Cardiac muscle cell (in vitro differentiated cells and primary cell): ENCODE data around the gene VPS13C. TPM values are rescaled to one million over a fixed set of nuclear protein-coding genes. Genes with fewer than 3 reads are reported as not detected.

Experiments used
- DNase-seq, 2 donors: peaks; one replicate each; pipeline versions ENCODE4 v3.0.0 to v3.0.0-alpha.2; 2010 to 2017; ENCODE audit warnings: low read depth in 1 of 2, low spot score in 1 of 2
- H3K27ac ChIP-seq: fragments of 200-600 bp; sonication (generic); 2 replicates; pipeline ENCODE4 v1.5.1; 2016
- H3K27me3 ChIP-seq: fragments of 200-600 bp; sonication (generic); 2 replicates; pipeline ENCODE4 v1.6.0; 2016; ENCODE audit warnings: control low read depth
- H3K36me3 ChIP-seq: fragments of 200-600 bp; sonication (generic); 2 replicates; pipeline ENCODE4 v1.5.1; 2016; ENCODE audit warnings: control low read depth
- H3K4me1 ChIP-seq: fragments of 200-600 bp; sonication (generic); 2 replicates; pipeline ENCODE4 v1.8.1; 2017; ENCODE audit warnings: low read depth, mild to moderate bottlenecking, mixed run types
- H3K4me3 ChIP-seq: fragments of 200-600 bp; sonication (generic); 2 replicates; pipeline ENCODE4 v1.5.1; 2016; ENCODE audit warnings: mild to moderate bottlenecking
- H3K9me3 ChIP-seq: fragments of 200-600 bp; sonication (generic); 2 replicates; pipeline ENCODE4 v1.5.1; 2017; ENCODE audit warnings: low read depth, mild to moderate bottlenecking, control low read depth
- polyA plus RNA-seq: library from polyadenylated mRNA; unstranded; fragments of >200 nt; fragmentation: Nextera tagmentation; extraction: Ambion mirVana; gene quantifications from 2 replicates; pipeline ENCODE4 v1.2.1, GENCODE V29; 2016
- total RNA-seq: library from RNA; depleted of rRNA; stranded (reverse); fragments of >200 nt; gene quantifications from 2 replicates; pipeline ENCODE4 v1.2.3, GENCODE V29; 2016
- TF ChIP-seq, protein P1 (sequence below): IDR thresholded peaks from 2 replicates; pipeline ENCODE4 v1.5.1; 2012; ENCODE audit warnings: low read depth, mild to moderate bottlenecking, low read length

The VPS13C gene
- total and polyA plus RNA-seq, 2 experiments from 2014 or later: 4.5 to 31.8 TPM

DNA sequence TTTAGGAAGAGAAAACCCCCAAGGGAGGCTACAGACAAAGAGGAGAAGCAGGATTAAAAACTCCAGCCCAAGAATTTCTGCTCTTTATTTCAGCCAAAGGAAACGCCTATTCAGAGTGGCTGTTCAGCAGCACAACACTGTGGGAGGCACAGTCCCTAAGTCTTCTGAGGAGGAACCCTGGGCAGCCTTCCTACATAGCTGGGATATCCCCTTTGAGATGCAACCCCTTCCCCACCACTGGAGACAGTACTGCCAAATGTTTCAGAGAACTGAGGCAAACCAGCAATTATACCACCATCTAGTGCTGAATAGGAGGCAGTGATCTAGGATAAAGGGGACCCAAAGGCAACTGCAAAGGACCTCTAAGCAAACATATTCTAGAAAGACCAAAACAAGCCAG is 168.1 kb downstream of the VPS13C start:
- H3K9me3 ChIP-seq: no peaks in the 10 kb centered on the region
- H3K4me3 ChIP-seq: no peak overlapping the region
- no peaks in the 10 kb centered on the region for H3K27me3 ChIP-seq
- no peak overlapping the region for H3K27ac ChIP-seq
- TF ChIP-seq, protein P1, sequence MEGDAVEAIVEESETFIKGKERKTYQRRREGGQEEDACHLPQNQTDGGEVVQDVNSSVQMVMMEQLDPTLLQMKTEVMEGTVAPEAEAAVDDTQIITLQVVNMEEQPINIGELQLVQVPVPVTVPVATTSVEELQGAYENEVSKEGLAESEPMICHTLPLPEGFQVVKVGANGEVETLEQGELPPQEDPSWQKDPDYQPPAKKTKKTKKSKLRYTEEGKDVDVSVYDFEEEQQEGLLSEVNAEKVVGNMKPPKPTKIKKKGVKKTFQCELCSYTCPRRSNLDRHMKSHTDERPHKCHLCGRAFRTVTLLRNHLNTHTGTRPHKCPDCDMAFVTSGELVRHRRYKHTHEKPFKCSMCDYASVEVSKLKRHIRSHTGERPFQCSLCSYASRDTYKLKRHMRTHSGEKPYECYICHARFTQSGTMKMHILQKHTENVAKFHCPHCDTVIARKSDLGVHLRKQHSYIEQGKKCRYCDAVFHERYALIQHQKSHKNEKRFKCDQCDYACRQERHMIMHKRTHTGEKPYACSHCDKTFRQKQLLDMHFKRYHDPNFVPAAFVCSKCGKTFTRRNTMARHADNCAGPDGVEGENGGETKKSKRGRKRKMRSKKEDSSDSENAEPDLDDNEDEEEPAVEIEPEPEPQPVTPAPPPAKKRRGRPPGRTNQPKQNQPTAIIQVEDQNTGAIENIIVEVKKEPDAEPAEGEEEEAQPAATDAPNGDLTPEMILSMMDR: no peak
- no peaks in the 10 kb centered on the region for H3K4me1 ChIP-seq
- no peak for DNase-seq
- no peaks in the 10 kb centered on the region for H3K36me3 ChIP-seq

DNA sequence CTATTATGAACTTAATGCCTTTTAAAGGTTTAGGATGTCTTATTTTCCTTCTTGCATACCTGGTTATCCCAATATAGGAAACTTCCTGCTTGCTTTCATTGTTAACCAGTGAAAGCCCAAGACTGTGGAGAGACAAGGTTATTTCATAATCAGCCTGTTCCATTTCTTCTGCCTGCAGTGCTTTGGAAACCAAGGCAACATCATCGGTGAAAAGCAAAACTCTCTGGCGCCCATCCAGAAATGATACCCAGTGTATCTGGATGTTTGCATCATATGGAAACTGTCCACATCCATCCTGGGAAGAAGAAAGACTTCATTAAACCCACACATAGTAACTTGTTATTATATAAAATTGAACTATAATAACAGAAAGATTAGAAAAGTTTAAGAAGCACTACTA is 170.1 kb downstream of the VPS13C start:
- TF ChIP-seq, protein P1: no peak
- H3K9me3 ChIP-seq: no peaks in the 10 kb centered on the region
- no peaks in the 10 kb centered on the region for H3K27me3 ChIP-seq
- no peak overlapping the region for H3K4me3 ChIP-seq
- no peaks in the 10 kb centered on the region for H3K4me1 ChIP-seq
- H3K36me3 ChIP-seq: no peaks in the 10 kb centered on the region
- H3K27ac ChIP-seq: no peak overlapping the region
- DNase-seq: peak in 1 of 2 donors; percentile 53

DNA sequence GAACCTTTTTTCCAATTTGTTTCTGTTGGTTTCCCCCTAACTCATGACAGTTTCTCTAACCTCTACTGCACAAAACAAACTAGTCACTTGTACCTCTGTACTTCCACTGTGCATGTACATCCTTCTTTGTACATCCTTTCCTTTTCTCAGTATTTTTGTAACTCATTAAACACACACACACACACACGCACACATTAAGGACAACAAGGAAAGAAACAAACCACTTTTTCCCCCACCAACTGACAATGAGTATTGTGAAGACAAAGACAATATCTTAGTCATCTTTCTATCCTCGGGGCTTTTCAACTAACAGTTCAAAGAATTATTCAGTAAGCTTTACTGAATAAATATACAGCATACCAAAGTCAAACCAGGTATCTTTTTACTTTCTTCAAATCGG is 170.5 kb downstream of the VPS13C start:
- DNase-seq: no peak
- Histone ChIP-seq H3K27ac (no peak overlapping the region), H3K9me3 (no peaks in the 10 kb centered on the region), H3K27me3 (no peaks in the 10 kb centered on the region), H3K4me1 (no peaks in the 10 kb centered on the region), H3K4me3 (no peak overlapping the region), H3K36me3 (no peaks in the 10 kb centered on the region)
- TF ChIP-seq, protein P1: no peak

DNA sequence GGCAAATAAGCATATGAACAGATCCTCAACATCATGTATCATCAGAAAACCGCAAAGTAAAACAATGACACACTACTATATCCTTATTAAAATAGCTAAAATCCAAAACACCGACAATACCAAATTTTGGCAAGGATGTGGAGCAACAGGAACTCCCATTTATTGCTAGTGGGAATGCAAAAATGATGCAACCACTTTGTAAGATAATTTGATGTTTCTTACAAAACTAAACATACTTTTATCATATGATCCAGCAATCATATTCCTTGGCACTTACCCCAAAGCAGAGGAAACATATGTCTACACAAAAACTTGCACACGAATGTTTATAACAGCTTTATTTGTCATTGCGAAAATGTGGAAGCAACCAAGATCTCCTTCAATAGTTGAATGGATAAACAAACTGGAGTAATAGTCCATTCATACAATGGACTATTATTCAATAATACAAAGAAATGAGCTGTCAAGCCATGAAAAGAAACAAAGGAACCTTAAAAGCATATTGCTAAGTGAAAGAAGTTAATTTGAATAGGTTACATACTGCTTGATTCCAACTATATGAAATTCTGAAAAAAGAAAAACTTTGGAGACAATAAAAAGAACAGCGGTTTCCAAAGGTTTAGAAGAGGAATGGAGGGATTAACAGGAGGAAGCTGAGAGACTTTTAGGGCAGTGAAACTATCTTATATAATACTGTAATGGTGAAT is 172.0 kb downstream of the VPS13C start:
- TF ChIP-seq, protein P1: no peak
- peak in 1 of 2 donors; percentile 26 for DNase-seq
- Histone ChIP-seq H3K27me3 (no peaks in the 10 kb centered on the region), H3K27ac (no peak overlapping the region), H3K36me3 (no peaks in the 10 kb centered on the region), H3K4me1 (no peaks in the 10 kb centered on the region), H3K9me3 (no peaks in the 10 kb centered on the region), H3K4me3 (no peak overlapping the region)

DNA sequence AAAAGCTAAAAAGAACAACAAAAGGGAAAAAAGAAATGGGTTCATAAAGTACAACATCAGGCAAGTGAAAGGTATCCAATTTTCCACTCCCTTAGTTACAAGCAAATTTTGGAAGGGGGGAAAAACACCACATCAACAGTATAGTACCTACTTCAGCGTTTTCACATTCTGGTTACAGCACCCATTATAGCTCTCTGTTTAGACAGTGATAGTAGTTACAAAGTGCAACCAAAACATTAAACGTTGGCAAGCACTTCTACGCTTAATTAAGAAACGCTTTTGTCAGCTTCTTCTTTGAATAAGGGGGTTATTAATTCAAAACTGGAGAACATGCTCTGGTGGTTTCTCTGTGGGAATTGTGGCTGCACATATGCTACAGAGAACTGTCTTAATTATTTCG is 180.2 kb downstream of the VPS13C start:
- Histone ChIP-seq H3K4me3 (no peak overlapping the region), H3K27me3 (no peaks in the 10 kb centered on the region), H3K9me3 (no peaks in the 10 kb centered on the region), H3K36me3 (no peaks in the 10 kb centered on the region), H3K4me1 (no peaks in the 10 kb centered on the region), H3K27ac (no peak overlapping the region)
- DNase-seq: no peak
- TF ChIP-seq, protein P1: no peak
